ENCODE results near the gene U2AF2.

GRCh38 chr19:55673889-55674288 lies 19.1 kb downstream of the U2AF2 start:
- TF ChIP-seq, protein P1, sequence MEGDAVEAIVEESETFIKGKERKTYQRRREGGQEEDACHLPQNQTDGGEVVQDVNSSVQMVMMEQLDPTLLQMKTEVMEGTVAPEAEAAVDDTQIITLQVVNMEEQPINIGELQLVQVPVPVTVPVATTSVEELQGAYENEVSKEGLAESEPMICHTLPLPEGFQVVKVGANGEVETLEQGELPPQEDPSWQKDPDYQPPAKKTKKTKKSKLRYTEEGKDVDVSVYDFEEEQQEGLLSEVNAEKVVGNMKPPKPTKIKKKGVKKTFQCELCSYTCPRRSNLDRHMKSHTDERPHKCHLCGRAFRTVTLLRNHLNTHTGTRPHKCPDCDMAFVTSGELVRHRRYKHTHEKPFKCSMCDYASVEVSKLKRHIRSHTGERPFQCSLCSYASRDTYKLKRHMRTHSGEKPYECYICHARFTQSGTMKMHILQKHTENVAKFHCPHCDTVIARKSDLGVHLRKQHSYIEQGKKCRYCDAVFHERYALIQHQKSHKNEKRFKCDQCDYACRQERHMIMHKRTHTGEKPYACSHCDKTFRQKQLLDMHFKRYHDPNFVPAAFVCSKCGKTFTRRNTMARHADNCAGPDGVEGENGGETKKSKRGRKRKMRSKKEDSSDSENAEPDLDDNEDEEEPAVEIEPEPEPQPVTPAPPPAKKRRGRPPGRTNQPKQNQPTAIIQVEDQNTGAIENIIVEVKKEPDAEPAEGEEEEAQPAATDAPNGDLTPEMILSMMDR (IDR thresholded peaks at IDR 0.05 in 4 of 5, conservative IDR thresholded peaks at IDR 0.05 in 1 of 5) = no peak
- no peak for TF ChIP-seq POLR2A (IDR thresholded peaks at IDR 0.05)

Measured in gastrocnemius medialis (tissue), 4 donors.